ENCODE results near the gene KCNN3. TPM values are rescaled to one million over a fixed set of nuclear protein-coding genes. Genes with fewer than 3 reads are reported as not detected.

Gene KCNN3
- total RNA-seq, 1 experiment from 2014 or later = 1.3 TPM

GRCh38 chr1:154735804-154736168 is 134.3 kb downstream of the KCNN3 start (continued):
- TF ChIP-seq AFF4 (CRISPR knock-in tag; IDR thresholded peaks at IDR 0.05; ENCODE audit: borderline replicate concordance) = no peak
- TF ChIP-seq NFATC4 (CRISPR knock-in tag; IDR thresholded peaks at IDR 0.05) = no peak
- no peak for TF ChIP-seq ZSCAN18 (CRISPR knock-in tag; IDR thresholded peaks at IDR 0.05)
- TF ChIP-seq ERG (CRISPR knock-in tag; IDR thresholded peaks at IDR 0.05) = no peak

GRCh38 chr1:154735061-154735803 is 134.8 kb downstream of the KCNN3 start:
- Mint-ChIP-seq H3K9me3 (peaks cover 9% of the 10 kb centered on the region), H3K27ac (peak overlapping the region; percentile 75), H3K4me3 (no peak overlapping the region), H3K36me3 (peaks cover under 1% of the 10 kb centered on the region; the same call in 1 of the 2 replicates), H3K4me1 (peaks cover 14% of the 10 kb centered on the region), H3K27me3 (ENCODE audit: low read depth) (no peaks in the 10 kb centered on the region)
- ChIA-PET CTCF (no interaction called here), POLR2A (no interaction called here)
- TF ChIP-seq IRF2 (CRISPR knock-in tag; IDR thresholded peaks at IDR 0.05; ENCODE audit: borderline replicate concordance, low read depth) = no peak
- no peak for TF ChIP-seq NR2C2 (CRISPR knock-in tag; IDR thresholded peaks at IDR 0.05)
- DNase-seq (ENCODE audit: low spot score) = no peak
- ATAC-seq = peak; percentile 24

GRCh38 chr1:154733621-154734020 is 136.5 kb downstream of the KCNN3 start:
- POLR2A ChIA-PET = no interaction called here
- Mint-ChIP-seq H3K27ac (no peak overlapping the region), H3K4me1 (peaks cover 30% of the 10 kb centered on the region), H3K4me3 (no peak overlapping the region), H3K9me3 (no peaks in the 10 kb centered on the region), H3K27me3 (ENCODE audit: low read depth) (no peaks in the 10 kb centered on the region), H3K36me3 (no peaks in the 10 kb centered on the region)
- CTCF ChIA-PET = interaction anchor here (2.1 kb wide), 1 partner anchor 8 kb away, joined by 12 read pairs; no protein-coding TSS in a partner anchor
- ATAC-seq (no peak), DNase-seq (ENCODE audit: low spot score) (no peak)
- no peak for TF ChIP-seq ELF4 (CRISPR knock-in tag; IDR thresholded peaks at IDR 0.05; ENCODE audit: low read depth)
- no peak for TF ChIP-seq E2F1 (CRISPR knock-in tag; IDR thresholded peaks at IDR 0.05)
- TF ChIP-seq USF1 (CRISPR knock-in tag; IDR thresholded peaks at IDR 0.05) = no peak
- no peak for TF ChIP-seq JUN (CRISPR knock-in tag; IDR thresholded peaks at IDR 0.05)
- TF ChIP-seq FOXK1 (CRISPR knock-in tag; IDR thresholded peaks at IDR 0.05) = no peak
- TF ChIP-seq ARID4B (CRISPR knock-in tag; IDR thresholded peaks at IDR 0.05; ENCODE audit: borderline replicate concordance) = no peak
- no peak for TF ChIP-seq RORB (CRISPR knock-in tag; IDR thresholded peaks at IDR 0.05)
- TF ChIP-seq TEAD1 (CRISPR knock-in tag; IDR thresholded peaks at IDR 0.05) = no peak
- TF ChIP-seq ESRRA (CRISPR knock-in tag; IDR thresholded peaks at IDR 0.05; ENCODE audit: borderline replicate concordance) = no peak
- TF ChIP-seq EMX1 (CRISPR knock-in tag; IDR thresholded peaks at IDR 0.05) = no peak
- TF ChIP-seq CDX4 (CRISPR knock-in tag; IDR thresholded peaks at IDR 0.05; ENCODE audit: borderline replicate concordance) = no peak

All from WTC11 (cell line).